Measurements from ENCODE around the gene GALR3.

Gene GALR3

GRCh38 chr22:37824674-37825641 is 1.8 kb downstream of the GALR3 start:
- no peak for DNase-seq

GRCh38 chr22:37827056-37827455 is 3.9 kb downstream of the GALR3 start:
- no peak for DNase-seq

GRCh38 chr22:37830093-37830842 is 7.1 kb downstream of the GALR3 start:
- no peak for DNase-seq

- DNase-seq: no peak
Observed at GRCh38 chr22:37831472-37831871, 8.3 kb downstream of the GALR3 start.

- DNase-seq: no peak
Observed at GRCh38 chr22:37832022-37832857, 9.1 kb downstream of the GALR3 start.

- no peak for DNase-seq
Observed at GRCh38 chr22:37842015-37842793, 19.0 kb downstream of the GALR3 start.

GRCh38 chr22:37843741-37844089 is 20.5 kb downstream of the GALR3 start:
- DNase-seq: peak; percentile 53

- DNase-seq: no peak
Observed at GRCh38 chr22:37844904-37845329, 21.7 kb downstream of the GALR3 start.

- DNase-seq: no peak
Observed at GRCh38 chr22:37846433-37846832, 23.3 kb downstream of the GALR3 start.

GRCh38 chr22:37848587-37849088 is 25.5 kb downstream of the GALR3 start:
- no peak for DNase-seq

GRCh38 chr22:37849089-37849751 is 26.0 kb downstream of the GALR3 start, which contains the start of gene EIF3L:
Gene EIF3L, plus strand, starts transcription at chr22:37849419. Its CDS starts 31 bp downstream, at chr22:37849450.
- peak; percentile 88 for DNase-seq

GRCh38 chr22:37850801-37851200 is 27.6 kb downstream of the GALR3 start:
- DNase-seq: no peak

GRCh38 chr22:37852418-37852817 is 29.2 kb downstream of the GALR3 start:
- no peak for DNase-seq

GRCh38 chr22:37854946-37855345 is 31.8 kb downstream of the GALR3 start:
- DNase-seq: no peak

GRCh38 chr22:37855462-37855861 is 32.3 kb downstream of the GALR3 start:
- no peak for DNase-seq

- no peak for DNase-seq
Observed at GRCh38 chr22:37860796-37861421, 37.7 kb downstream of the GALR3 start.

- no peak for DNase-seq
Observed at GRCh38 chr22:37862570-37863325, 39.6 kb downstream of the GALR3 start.

GRCh38 chr22:37865510-37865909 is 42.3 kb downstream of the GALR3 start:
- DNase-seq: no peak

GRCh38 chr22:37870273-37870672 is 47.1 kb downstream of the GALR3 start:
- no peak for DNase-seq
